Measurements from ENCODE around the gene TAAR2. TPM values are rescaled to one million over a fixed set of nuclear protein-coding genes. Genes with fewer than 3 reads are reported as not detected.

The TAAR2 gene
- total and polyA plus RNA-seq, 2 of the 8 experiments (the other 6 are each of a cell fraction or from before 2014, with no cell fraction given) = not detected

GRCh38 chr6:132568611-132569010 is 55.5 kb downstream of the TAAR2 start:
- Histone ChIP-seq H4K91ac (replicated peaks; ENCODE audit: insufficient read length, low read length) (no peak overlapping the region), H3K79me1 (ENCODE audit: low read depth, low read length) (no peaks in the 10 kb centered on the region), H3K14ac (ENCODE audit: insufficient read length) (no peak overlapping the region), H3K4ac (replicated peaks; ENCODE audit: insufficient read length, low read depth, low read length) (no peak overlapping the region), H3K4me1 (replicated peaks in 1 of 4; ENCODE audit: control insufficient read depth in 3 of 4, insufficient read depth in 4 of 4, low read length in 3 of 4) (peaks cover 0 to 6% (median 1%) of the 10 kb centered on the region in 4 experiments; a peak in 5 of 7 replicates), H3K36me3 (ENCODE audit: control insufficient read depth in 2 of 4, insufficient read depth in 4 of 4, low read length in 3 of 4) (no peaks in the 10 kb centered on the region), H3K9me3 (ENCODE audit: insufficient read depth in 2 of 2, low read depth in 1 of 2, low read length in 1 of 2) (no peaks in the 10 kb centered on the region), H2AFZ (ENCODE audit: low read length) (no peak overlapping the region), H2AK5ac (ENCODE audit: low read depth, low read length) (no peak overlapping the region), H3K56ac (replicated peaks; ENCODE audit: insufficient read length, low read depth, low read length) (no peak overlapping the region), H3K27ac (ENCODE audit: low read depth, low read length) (no peak overlapping the region), H4K20me1 (replicated peaks in 1 of 2; ENCODE audit: control insufficient read depth in 1 of 2, insufficient read depth in 2 of 2, low read length in 2 of 2) (no peaks in the 10 kb centered on the region), H3K9ac (replicated peaks in 1 of 4; ENCODE audit: extremely low read depth in 1 of 4, low read depth in 3 of 4, low read length in 3 of 4) (no peak overlapping the region), H3K79me2 (ENCODE audit: control insufficient read depth in 1 of 2, insufficient read depth in 2 of 2, low read length in 2 of 2) (no peaks in the 10 kb centered on the region), H2BK12ac (ENCODE audit: low read depth, low read length) (no peak overlapping the region), H2BK15ac (ENCODE audit: low read length) (no peak overlapping the region), H2BK5ac (ENCODE audit: low read depth, low read length) (no peak overlapping the region), H3K4me3 (ENCODE audit: extremely low read depth in 1 of 4, insufficient read depth in 2 of 4, low read depth in 3 of 4, low read length in 4 of 4) (no peak overlapping the region), H3K23me2 (ENCODE audit: low read depth, low read length) (no peaks in the 10 kb centered on the region), H3K4me2 (ENCODE audit: insufficient read depth in 1 of 2, low read depth in 2 of 2, low read length in 2 of 2) (no peak overlapping the region), H2BK120ac (replicated peaks; ENCODE audit: low read depth, low read length) (no peak overlapping the region), H4K8ac (ENCODE audit: extremely low read depth, insufficient read depth, low read length) (no peak overlapping the region), H3K18ac (ENCODE audit: extremely low read depth, low read length) (no peak overlapping the region), H2BK20ac (ENCODE audit: low read length) (no peak overlapping the region), H3K23ac (ENCODE audit: insufficient read length) (no peak overlapping the region), H3K27me3 (replicated peaks in 1 of 4; ENCODE audit: control insufficient read depth in 3 of 4, extremely low read depth in 1 of 4, insufficient read depth in 3 of 4, low read length in 3 of 4) (no peaks in the 10 kb centered on the region), H4K5ac (ENCODE audit: insufficient read length, low read depth, low read length) (no peak overlapping the region)
- POLR2A ChIA-PET (ENCODE audit: partially characterized antibody) = no interaction called here
- CTCF ChIA-PET (ENCODE audit: partially characterized antibody) = no interaction called here
- 72% methylated on average over 6 of the region's 6 CpGs; no CpG with 5 or more reads in 1 of the 2 experiments for WGBS, 2 experiments (ENCODE audit: extremely low coverage in 1 of 2, insufficient coverage in 1 of 2, insufficient read length in 1 of 2, insufficient replicate concordance in 2 of 2, low coverage in 1 of 2, low lambda C conversion rate in 2 of 2, missing lambda C conversion rate in 1 of 2)
- DNase-seq (ENCODE audit: low read depth in 1 of 2, low spot score in 2 of 2) (no peak), FAIRE-seq (no peak)
- TF ChIP-seq RXRA (IDR thresholded peaks at IDR 0.05; ENCODE audit: insufficient read depth, low read depth, low read length) (no peak), RBBP5 (IDR thresholded peaks at IDR 0.05; ENCODE audit: borderline replicate concordance, low read depth, low read length) (no peak), NRF1 (IDR thresholded peaks at IDR 0.05; ENCODE audit: low read depth, low read length) (no peak)
- TF ChIP-seq, protein P1, sequence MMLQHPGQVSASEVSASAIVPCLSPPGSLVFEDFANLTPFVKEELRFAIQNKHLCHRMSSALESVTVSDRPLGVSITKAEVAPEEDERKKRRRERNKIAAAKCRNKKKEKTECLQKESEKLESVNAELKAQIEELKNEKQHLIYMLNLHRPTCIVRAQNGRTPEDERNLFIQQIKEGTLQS (IDR thresholded peaks at IDR 0.05; ENCODE audit: insufficient read depth, low read depth, low read length) = no peak
